HCT116 (cell line): ENCODE measurements around the gene PHYHIPL. TPM values are rescaled to one million over a fixed set of nuclear protein-coding genes. Genes with fewer than 3 reads are reported as not detected.

Source experiments
- ATAC-seq: fragments of 200-7000 bp; cut with Tn5 transposase; 2 replicates; pipeline ENCODE4 v1.9.1; 2020; ENCODE audit warnings: mild to moderate bottlenecking, moderate library complexity
- BruUV-seq: library from RNA; stranded (reverse); fragments of 400-500 nt; replicated peaks from 2 replicates; lab custom pipeline; 2021; lab: Mats Ljungman, UMichigan
- CTCF ChIA-PET: fragments of 300-600 bp; sonication (Branson Sonifier 250); formaldehyde crosslinking; loops from one replicate; lab custom pipeline; 2021; ENCODE audit warnings: antibody characterized with exemption; lab: Charles Lee
- POLR2A ChIA-PET: fragments of 300-600, 350-600 bp; sonication (Branson Sonifier 250); formaldehyde crosslinking; loops from one replicate; lab custom pipeline; 2021; ENCODE audit warnings: antibody characterized with exemption; lab: Charles Lee
- RAD21 ChIA-PET, 2 experiments: fragments of 300-600 bp; sonication (Branson Sonifier 250); formaldehyde crosslinking; loops; one replicate each; lab custom pipeline; 2023; ENCODE audit warnings: low total read pairs in 2 of 2; ENCODE audit not compliant: uncharacterized antibody in 2 of 2, unreplicated experiment in 2 of 2, low non-redundant PET in 1 of 2; lab: Charles Lee
- DNase-seq: peaks from one replicate; pipeline ENCODE4 v3.0.0-alpha.2; 2010; ENCODE audit warnings: low read depth, low spot score
- H2AFZ ChIP-seq: fragments of 200-600 bp; shearing (Covaris generic), sonication (generic); 2 replicates; pipeline ENCODE4 v1.6.1; 2017; ENCODE audit warnings: low read depth, mixed run types, mixed read lengths, antibody characterized with exemption, low read length; ENCODE audit not compliant: poor library complexity, severe bottlenecking
- H3K27ac ChIP-seq: 2 replicates; pipeline ENCODE4 v1.5.1; 2012; ENCODE audit warnings: low read depth, low read length
- H3K27me3 ChIP-seq: fragments of 200-600 bp; sonication (generic); 2 replicates; pipeline ENCODE4 v1.6.1; 2016; ENCODE audit warnings: mixed run types, low read length, mixed read lengths; ENCODE audit not compliant: insufficient read depth
- H3K36me3 ChIP-seq, 2 experiments: fragments of 200-500 bp in 1 of 2; fragments of 200-600 bp in 1 of 2; sonication (Bioruptor generic) in 1 of 2; sonication (generic) in 1 of 2; 2 replicates each; pipeline versions ENCODE4 v1.5.1 to v1.6.1; 2014 to 2016; ENCODE audit warnings: low read length in 2 of 2, inconsistent platforms in 1 of 2, mixed read lengths in 1 of 2, mixed run types in 1 of 2; ENCODE audit not compliant: insufficient read depth in 2 of 2, control insufficient read depth in 1 of 2
- H3K4me1 ChIP-seq, 2 experiments: fragments of 200-600 bp in 1 of 2; sonication (generic) in 1 of 2; 2 replicates each; pipeline versions ENCODE4 v1.5.1 to v1.6.1; 2012 to 2017; ENCODE audit warnings: low read length in 2 of 2, inconsistent platforms in 1 of 2, mild to moderate bottlenecking in 1 of 2, mixed read lengths in 1 of 2, mixed run types in 1 of 2, moderate library complexity in 1 of 2; ENCODE audit not compliant: insufficient read depth in 2 of 2, control insufficient read depth in 1 of 2
- H3K4me2 ChIP-seq: fragments of 200-600 bp; sonication (generic); 2 replicates; pipeline ENCODE4 v1.6.1; 2017; ENCODE audit warnings: mixed run types, low read length, mixed read lengths
- H3K4me3 ChIP-seq, 2 experiments: fragments of 200-600 bp in 1 of 2; sonication (generic) in 1 of 2; replicated peaks in 1 of 2; 2 replicates each; pipeline ENCODE4 v1.5.1; 2011 to 2016; ENCODE audit warnings: low read length in 2 of 2, control low read depth in 1 of 2, low read depth in 1 of 2, mild to moderate bottlenecking in 1 of 2, mixed read lengths in 1 of 2, mixed run types in 1 of 2
- H3K79me2 ChIP-seq: fragments of 200-600 bp; sonication (generic); 2 replicates; pipeline ENCODE4 v1.6.1; 2017; ENCODE audit warnings: mild to moderate bottlenecking, mixed run types, low read length, moderate library complexity, mixed read lengths; ENCODE audit not compliant: insufficient read depth
- H3K9ac ChIP-seq: fragments of 200-600 bp; sonication (generic); 2 replicates; pipeline ENCODE4 v1.6.1; 2016; ENCODE audit warnings: low read length, mixed read lengths
- H3K9me2 ChIP-seq: fragments of 200-600 bp; sonication (generic), shearing (Covaris generic); 2 replicates; pipeline ENCODE4 v1.6.1; 2017; ENCODE audit warnings: mixed run types, mild to moderate bottlenecking, moderate library complexity; ENCODE audit not compliant: insufficient read depth
- H3K9me3 ChIP-seq, 2 experiments: fragments of 200-500 bp in 1 of 2; fragments of 200-600 bp in 1 of 2; sonication (Bioruptor generic) in 1 of 2; sonication (generic) in 1 of 2; 2 replicates each; pipeline ENCODE4 v1.6.1; 2014 to 2017; ENCODE audit warnings: low read length in 2 of 2, mixed read lengths in 2 of 2, inconsistent platforms in 1 of 2, low read depth in 1 of 2, mild to moderate bottlenecking in 1 of 2, mixed run types in 1 of 2, moderate library complexity in 1 of 2; ENCODE audit not compliant: control insufficient read depth in 1 of 2, insufficient read depth in 1 of 2
- H4K20me1 ChIP-seq: fragments of 200-600 bp; sonication (generic), shearing (Covaris generic); 2 replicates; pipeline ENCODE4 v1.6.1; 2017; ENCODE audit warnings: mixed run types, mild to moderate bottlenecking, moderate library complexity; ENCODE audit not compliant: insufficient read depth
- ATF3 ChIP-seq: IDR thresholded peaks from 2 replicates; pipeline ENCODE4 v1.6.1; 2012
- CBX3 ChIP-seq: IDR thresholded peaks from 2 replicates; pipeline ENCODE4 v1.6.1; 2012; ENCODE audit warnings: low read depth
- CEBPB ChIP-seq: IDR thresholded peaks from 2 replicates; pipeline ENCODE4 v1.6.1; 2012; ENCODE audit warnings: low read depth
- CTCF ChIP-seq, 3 experiments: fragments of 200-600 bp in 1 of 3; sonication (generic) in 1 of 3; IDR thresholded peaks in 2 of 3; conservative IDR thresholded peaks in 1 of 3; 2 replicates each; pipeline ENCODE4 v1.5.1; 2012 to 2017; ENCODE audit warnings: low read depth in 2 of 3, low read length in 2 of 3, antibody characterized with exemption in 1 of 3, borderline replicate concordance in 1 of 3, control low read depth in 1 of 3, mild to moderate bottlenecking in 1 of 3, mixed read lengths in 1 of 3, mixed run types in 1 of 3, moderate library complexity in 1 of 3; ENCODE audit not compliant: insufficient read depth in 1 of 3
- ELF1 ChIP-seq: IDR thresholded peaks from 2 replicates; pipeline ENCODE4 v1.6.1; 2012; ENCODE audit warnings: low read depth, borderline replicate concordance
- EZH2phosphoT487 ChIP-seq: fragments of 200-600 bp; IDR thresholded peaks from 2 replicates; pipeline ENCODE4 v1.6.1; 2018; ENCODE audit warnings: antibody characterized with exemption, borderline replicate concordance
- FOSL1 ChIP-seq: IDR thresholded peaks from 2 replicates; pipeline ENCODE4 v1.6.1; 2012; ENCODE audit warnings: low read depth
- JUND ChIP-seq: IDR thresholded peaks from 2 replicates; pipeline ENCODE4 v1.6.1; 2012
- MAX ChIP-seq: IDR thresholded peaks from 2 replicates; pipeline ENCODE4 v1.6.1; 2012
- POLR2A ChIP-seq: IDR thresholded peaks from 2 replicates; pipeline ENCODE4 v1.7.0; 2011; ENCODE audit warnings: borderline replicate concordance; ENCODE audit not compliant: insufficient read depth, insufficient read length; ENCODE audit errors: extremely low read depth
- POLR2AphosphoS5 ChIP-seq: IDR thresholded peaks from 2 replicates; pipeline ENCODE4 v1.6.1; 2011; ENCODE audit warnings: mild to moderate bottlenecking, low read depth, low read length, moderate library complexity
- RAD21 ChIP-seq: IDR thresholded peaks from 2 replicates; pipeline ENCODE4 v1.6.1; 2012; ENCODE audit warnings: low read depth, mild to moderate bottlenecking
- SP1 ChIP-seq: IDR thresholded peaks from 2 replicates; pipeline ENCODE4 v1.6.1; 2012; ENCODE audit warnings: low read depth
- TCF7L2 ChIP-seq: IDR thresholded peaks from 2 replicates; pipeline ENCODE4 v1.7.0; 2011; ENCODE audit warnings: borderline replicate concordance, inconsistent platforms; ENCODE audit not compliant: insufficient read depth, insufficient read length; ENCODE audit errors: extremely low read depth
- ZFX ChIP-seq: fragments of 450-650 bp; IDR thresholded peaks from 2 replicates; pipeline ENCODE4 v1.6.1; 2017
- intact Hi-C: fragments of 100-400 bp; cut with micrococcal nuclease; formaldehyde crosslinking; loops from 2 replicates; pipeline ENCODE4 v1.10.0; 2022
- total RNA-seq: library from RNA; stranded (reverse); gene quantifications from one replicate; pipeline ENCODE4 v1.2.1, GENCODE V29; 2021; ENCODE audit not compliant: unreplicated experiment

The PHYHIPL gene
- total RNA-seq, 1 experiment from 2014 or later: not detected

- Histone ChIP-seq H3K27ac (no peak overlapping the region), H3K4me3 (no peak overlapping the region), H3K9ac (no peak overlapping the region), H3K9me2 (no peaks in the 10 kb centered on the region), H4K20me1 (no peaks in the 10 kb centered on the region), H3K4me1 (no peaks in the 10 kb centered on the region), H3K9me3 (no peaks in the 10 kb centered on the region), H2AFZ (no peak overlapping the region), H3K4me2 (no peak overlapping the region), H3K36me3 (no peaks in the 10 kb centered on the region), H3K27me3 (no peaks in the 10 kb centered on the region), H3K79me2 (no peaks in the 10 kb centered on the region)
- ATAC-seq (no peak), DNase-seq (peak; percentile 27)
- ChIA-PET RAD21 (no interaction called here), POLR2A (no interaction called here), CTCF (interaction anchor here (0.7 to 1.0 kb wide), 2 partner anchors 340 to 342 kb away, joined by 3 to 4 read pairs; no protein-coding TSS in a partner anchor)
- BruUV-seq: no TSS peak
- intact Hi-C loops: loop anchor here (1.0 to 5.0 kb wide), 6 partner anchors 224 to 792 kb away; no protein-coding TSS in a partner anchor
- TF ChIP-seq CTCF (IDR thresholded peaks at IDR 0.05 in 2 of 3, conservative IDR thresholded peaks at IDR 0.05 in 1 of 3; ENCODE audit: borderline replicate concordance in 1 of 3, insufficient read depth in 1 of 3, low read depth in 2 of 3, low read length in 2 of 3): peak; percentile 41 to 72 (median 58); a peak in 4 of 6 replicates
- peak; percentile 39; the same call in 1 of the 2 replicates for TF ChIP-seq POLR2AphosphoS5
- TF ChIP-seq RAD21: peak; percentile 74
- TF ChIP-seq JUND: no peak
These were observed 64.2 kb downstream of the PHYHIPL start for GRCh38 chr10:59240582-59241183.

- CTCF ChIA-PET: no interaction called here
- Histone ChIP-seq H3K36me3 (no peaks in the 10 kb centered on the region), H3K79me2 (no peaks in the 10 kb centered on the region), H2AFZ (no peak overlapping the region), H3K4me2 (no peak overlapping the region), H3K9ac (no peak overlapping the region), H4K20me1 (no peaks in the 10 kb centered on the region), H3K4me3 (no peak overlapping the region), H3K4me1 (no peaks in the 10 kb centered on the region), H3K9me3 (no peaks in the 10 kb centered on the region), H3K27ac (no peak overlapping the region), H3K9me2 (no peaks in the 10 kb centered on the region), H3K27me3 (no peaks in the 10 kb centered on the region)
- RAD21 ChIA-PET: no interaction called here
- intact Hi-C loops: loop anchor here (5.0 kb wide), 1 partner anchor 790 kb away; no protein-coding TSS in a partner anchor
- TF ChIP-seq ELF1 (no peak), MAX (no peak), CBX3 (no peak), FOSL1 (no peak), ATF3 (no peak), SP1 (no peak), EZH2phosphoT487 (no peak), ZFX (no peak), POLR2A (no peak), CEBPB (no peak), TCF7L2 (no peak)
- no TSS peak for BruUV-seq
- POLR2A ChIA-PET: no interaction called here
- no peak for ATAC-seq
- no peak for DNase-seq
These were observed 65.6 kb downstream of the PHYHIPL start for GRCh38 chr10:59242057-59242456.
